Measurements from ENCODE around the gene EDA.

EDA gene

DNA sequence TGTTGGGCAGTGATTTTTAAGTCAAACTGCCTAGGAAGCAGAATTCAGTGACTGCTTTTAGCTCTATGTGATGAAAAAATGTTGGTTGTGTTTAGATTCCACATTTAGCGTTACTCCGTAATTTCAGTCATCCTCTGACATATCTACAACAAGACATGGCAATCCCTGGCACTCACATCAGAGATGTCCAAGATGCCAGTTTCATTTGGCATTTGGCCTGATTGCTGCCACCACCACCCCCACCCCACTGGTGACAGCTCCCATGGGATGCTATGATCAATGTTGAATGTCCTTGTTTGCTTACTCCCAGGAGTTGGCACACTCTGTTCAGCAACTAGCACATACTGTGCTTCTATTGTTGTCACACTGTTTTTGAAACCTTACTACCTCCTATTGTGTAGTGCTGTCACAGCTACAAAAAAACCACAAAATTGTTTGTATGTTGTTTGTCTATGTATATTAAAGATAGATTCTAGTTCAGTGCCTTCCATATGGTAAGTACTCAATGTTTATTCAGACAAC lies 332.4 kb downstream of the EDA start:
- Histone ChIP-seq H3F3A (ENCODE audit: control insufficient read depth, insufficient read depth) (no peaks in the 10 kb centered on the region), H3K4me3 (ENCODE audit: low read length) (no peak overlapping the region), H3K79me2 (ENCODE audit: control insufficient read depth, low read length) (no peaks in the 10 kb centered on the region), H3K4me1 (ENCODE audit: control insufficient read depth, low read length) (no peaks in the 10 kb centered on the region), H3K9me3 (ENCODE audit: control insufficient read depth, insufficient read depth, low read length) (no peaks in the 10 kb centered on the region), H3K27ac (ENCODE audit: low read depth, low read length) (no peak overlapping the region), H3K27me3 (ENCODE audit: control insufficient read depth, low read length) (no peaks in the 10 kb centered on the region), H3K36me3 (ENCODE audit: control insufficient read depth, low read length) (no peaks in the 10 kb centered on the region), H4K20me1 (ENCODE audit: control insufficient read depth, insufficient read depth, low read depth, low read length) (no peaks in the 10 kb centered on the region), H3K4me2 (ENCODE audit: low read length) (no peak overlapping the region), H3K9me2 (replicated peaks; ENCODE audit: control insufficient read depth, low read length) (no peaks in the 10 kb centered on the region)
- no peak for TF ChIP-seq EZH2phosphoT487 (IDR thresholded peaks at IDR 0.05; ENCODE audit: borderline replicate concordance, low read length)
- TF ChIP-seq, protein P1, sequence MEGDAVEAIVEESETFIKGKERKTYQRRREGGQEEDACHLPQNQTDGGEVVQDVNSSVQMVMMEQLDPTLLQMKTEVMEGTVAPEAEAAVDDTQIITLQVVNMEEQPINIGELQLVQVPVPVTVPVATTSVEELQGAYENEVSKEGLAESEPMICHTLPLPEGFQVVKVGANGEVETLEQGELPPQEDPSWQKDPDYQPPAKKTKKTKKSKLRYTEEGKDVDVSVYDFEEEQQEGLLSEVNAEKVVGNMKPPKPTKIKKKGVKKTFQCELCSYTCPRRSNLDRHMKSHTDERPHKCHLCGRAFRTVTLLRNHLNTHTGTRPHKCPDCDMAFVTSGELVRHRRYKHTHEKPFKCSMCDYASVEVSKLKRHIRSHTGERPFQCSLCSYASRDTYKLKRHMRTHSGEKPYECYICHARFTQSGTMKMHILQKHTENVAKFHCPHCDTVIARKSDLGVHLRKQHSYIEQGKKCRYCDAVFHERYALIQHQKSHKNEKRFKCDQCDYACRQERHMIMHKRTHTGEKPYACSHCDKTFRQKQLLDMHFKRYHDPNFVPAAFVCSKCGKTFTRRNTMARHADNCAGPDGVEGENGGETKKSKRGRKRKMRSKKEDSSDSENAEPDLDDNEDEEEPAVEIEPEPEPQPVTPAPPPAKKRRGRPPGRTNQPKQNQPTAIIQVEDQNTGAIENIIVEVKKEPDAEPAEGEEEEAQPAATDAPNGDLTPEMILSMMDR (IDR thresholded peaks at IDR 0.05; ENCODE audit: low read depth, low read length, poor library complexity, severe bottlenecking): no peak

DNA sequence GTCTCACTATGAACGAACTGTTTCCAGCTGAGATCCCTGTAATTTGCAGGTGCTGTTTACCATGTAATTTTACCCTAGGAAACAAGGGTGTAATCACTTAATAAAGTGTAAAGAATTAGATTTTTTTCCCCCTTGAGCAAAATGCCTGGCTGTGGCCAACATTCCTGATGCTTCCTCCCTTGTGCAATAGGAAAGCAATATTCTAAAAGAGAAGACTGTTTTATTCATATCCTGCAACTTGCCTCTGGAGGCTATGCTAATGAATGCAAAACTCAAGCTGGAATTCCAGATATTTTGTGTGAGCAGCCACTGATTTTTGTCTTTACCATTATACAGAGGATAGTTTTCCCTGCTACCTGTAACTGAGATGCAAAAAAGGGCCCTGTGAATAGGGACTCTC lies 335.8 kb downstream of the EDA start:
- no peaks in the 10 kb centered on the region for H3K27me3 ChIP-seq (ENCODE audit: control insufficient read depth, low read length)
- H3K9me3 ChIP-seq (ENCODE audit: control insufficient read depth, insufficient read depth, low read length): no peaks in the 10 kb centered on the region
- H3K27ac ChIP-seq (ENCODE audit: low read depth, low read length): no peak overlapping the region
- no peak overlapping the region for H3K4me3 ChIP-seq (ENCODE audit: low read length)
- no peaks in the 10 kb centered on the region for H3F3A ChIP-seq (ENCODE audit: control insufficient read depth, insufficient read depth)
- no peaks in the 10 kb centered on the region for H4K20me1 ChIP-seq (ENCODE audit: control insufficient read depth, insufficient read depth, low read depth, low read length)
- TF ChIP-seq, protein P1 (IDR thresholded peaks at IDR 0.05; ENCODE audit: low read depth, low read length, poor library complexity, severe bottlenecking): no peak
- no peak for TF ChIP-seq EZH2phosphoT487 (IDR thresholded peaks at IDR 0.05; ENCODE audit: borderline replicate concordance, low read length)
- no peak overlapping the region for H3K4me2 ChIP-seq (ENCODE audit: low read length)
- no peaks in the 10 kb centered on the region for H3K9me2 ChIP-seq (replicated peaks; ENCODE audit: control insufficient read depth, low read length)
- no peaks in the 10 kb centered on the region for H3K4me1 ChIP-seq (ENCODE audit: control insufficient read depth, low read length)
- H3K36me3 ChIP-seq (ENCODE audit: control insufficient read depth, low read length): no peaks in the 10 kb centered on the region
- no peaks in the 10 kb centered on the region for H3K79me2 ChIP-seq (ENCODE audit: control insufficient read depth, low read length)

- no peak overlapping the region for H3K4me3 ChIP-seq (ENCODE audit: low read length)
- H3K9me3 ChIP-seq (ENCODE audit: control insufficient read depth, insufficient read depth, low read length): no peaks in the 10 kb centered on the region
- H3K79me2 ChIP-seq (ENCODE audit: control insufficient read depth, low read length): no peaks in the 10 kb centered on the region
- H3F3A ChIP-seq (ENCODE audit: control insufficient read depth, insufficient read depth): no peaks in the 10 kb centered on the region
- H3K36me3 ChIP-seq (ENCODE audit: control insufficient read depth, low read length): no peaks in the 10 kb centered on the region
- TF ChIP-seq, protein P1 (IDR thresholded peaks at IDR 0.05; ENCODE audit: low read depth, low read length, poor library complexity, severe bottlenecking): no peak
- TF ChIP-seq EZH2phosphoT487 (IDR thresholded peaks at IDR 0.05; ENCODE audit: borderline replicate concordance, low read length): no peak
- H3K4me1 ChIP-seq (ENCODE audit: control insufficient read depth, low read length): no peaks in the 10 kb centered on the region
- H3K27me3 ChIP-seq (ENCODE audit: control insufficient read depth, low read length): no peaks in the 10 kb centered on the region
- no peaks in the 10 kb centered on the region for H3K9me2 ChIP-seq (replicated peaks; ENCODE audit: control insufficient read depth, low read length)
- H3K27ac ChIP-seq (ENCODE audit: low read depth, low read length): no peak overlapping the region
- H3K4me2 ChIP-seq (ENCODE audit: low read length): no peak overlapping the region
- H4K20me1 ChIP-seq (ENCODE audit: control insufficient read depth, insufficient read depth, low read depth, low read length): no peaks in the 10 kb centered on the region
These were observed 343.8 kb downstream of the EDA start for GRCh38 chrX:69959712-69960111.

All from DOHH2 (cell line).